ENCODE measurements around the gene ACP5. TPM values are rescaled to one million over a fixed set of nuclear protein-coding genes. Genes with fewer than 3 reads are reported as not detected.
A peak's percentile ranks its signal among the peaks of the same experiment; 100 is the strongest.
"Not testable (repeated sequence)": the region's sequence is repeated elsewhere in the genome, so short reads cannot be mapped to it uniquely, and the experiment has no call there.

The ACP5 gene
- total and polyA plus RNA-seq, 8 donors: 1.5 to 299 (median 3.5) TPM

DNA sequence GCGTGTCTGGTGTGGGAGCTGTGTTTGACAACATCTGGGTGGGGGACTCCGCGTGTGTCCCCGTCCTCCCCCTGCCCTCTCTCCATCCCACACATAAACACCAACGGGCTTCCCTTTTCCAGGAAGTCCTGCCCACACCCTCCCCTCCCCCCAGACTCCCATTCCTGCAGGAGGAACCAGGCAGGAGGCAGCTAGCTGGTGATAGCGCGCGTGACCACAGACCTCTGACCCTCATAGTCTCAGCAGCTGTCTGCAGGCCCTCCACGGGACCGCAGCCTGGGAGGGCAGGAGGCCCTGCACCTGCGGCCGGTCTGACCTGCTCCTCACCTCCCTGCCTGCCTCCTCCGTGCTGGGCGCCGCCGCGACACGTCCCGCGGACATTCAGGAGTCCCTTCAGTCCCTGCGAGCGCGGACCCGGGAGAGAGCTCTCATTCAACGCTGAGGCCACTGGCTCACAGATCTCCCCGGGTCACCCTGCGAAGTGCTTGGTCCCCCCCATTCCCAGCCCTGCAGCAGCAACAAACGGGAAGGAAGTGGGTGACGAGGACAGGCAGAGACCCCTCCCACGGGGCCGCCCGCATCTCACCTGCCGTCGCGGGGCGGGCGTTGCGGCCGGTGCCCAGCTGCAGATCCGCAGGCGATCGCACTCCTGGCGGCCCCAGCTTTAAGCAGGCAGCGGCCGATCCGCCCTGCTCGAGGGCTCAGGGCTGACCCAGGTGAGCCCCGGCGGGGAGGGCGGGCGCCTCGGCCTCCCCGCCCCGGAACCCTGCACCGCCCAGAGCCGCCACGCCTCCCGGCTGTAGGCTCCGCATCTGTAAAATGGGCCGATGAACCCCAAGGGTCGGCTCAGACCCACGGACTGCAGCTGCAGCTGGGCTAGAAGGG, 1.1 kb upstream of the ACP5 start:
- Histone ChIP-seq H3K9me3 (no peaks in the 10 kb centered on the region), H3K27me3 (peaks cover 0 to 16% of the 10 kb centered on the region in 2 donors), H3K4me1 (peaks cover 0 to 76% of the 10 kb centered on the region in 2 donors), H3K27ac (peak overlapping the region; percentile 68 to 80), H3K4me3 (peak overlapping the region; percentile 31 to 56), H3K36me3 (peaks cover 0 to 20% of the 10 kb centered on the region in 2 donors)
- intact Hi-C loops (cut with DNase I): no loop called here
- DNase-seq (peak in 2 of 4 donors; percentile 88 to 93), ATAC-seq (peak; percentile 69)
- TF ChIP-seq CTCF (IDR thresholded peaks at IDR 0.05): no peak

- H3K36me3 ChIP-seq: peaks cover 0 to 20% of the 10 kb centered on the region in 2 donors
- H3K4me1 ChIP-seq: peaks cover 0 to 53% of the 10 kb centered on the region in 2 donors
- H3K4me3 ChIP-seq: peak overlapping the region in 1 of 2 donors; percentile 56
- intact Hi-C loops (cut with DNase I): no loop called here
- no peak for TF ChIP-seq CTCF (IDR thresholded peaks at IDR 0.05)
- peak in 1 of 4 donors; percentile 78 for DNase-seq
- peaks cover 0 to 16% of the 10 kb centered on the region in 2 donors for H3K27me3 ChIP-seq
- no peak for ATAC-seq
- peak overlapping the region in 1 of 2 donors; percentile 80 for H3K27ac ChIP-seq
- no peaks in the 10 kb centered on the region for H3K9me3 ChIP-seq
These were observed 1.2 kb downstream of the ACP5 start for GRCh38 chr19:11576227-11576626.

DNA sequence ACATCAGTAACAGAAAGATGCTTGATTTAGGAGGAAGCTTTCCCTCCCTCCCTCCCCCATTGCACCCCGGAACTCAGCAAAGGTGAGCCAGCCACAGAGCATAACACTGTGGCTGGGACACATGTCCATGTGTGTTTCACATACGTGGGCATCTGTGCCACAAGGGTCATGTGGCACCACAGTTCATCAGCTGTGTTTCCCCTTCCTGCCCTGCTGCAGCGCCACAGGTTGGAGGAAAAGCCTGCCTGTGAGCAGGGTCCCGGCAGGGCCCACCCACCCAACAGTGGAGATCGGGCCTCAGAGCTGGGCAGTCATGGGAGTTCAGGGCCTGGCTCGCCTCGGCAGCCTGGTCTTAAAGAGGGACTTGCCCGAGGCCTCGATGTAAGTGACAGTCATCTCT, 2.8 kb downstream of the ACP5 start:
- H3K4me1 ChIP-seq: peaks cover 0 to 38% of the 10 kb centered on the region in 2 donors
- intact Hi-C loops (cut with DNase I): no loop called here
- H3K4me3 ChIP-seq: no peak overlapping the region
- peaks cover 0 to 16% of the 10 kb centered on the region in 2 donors for H3K27me3 ChIP-seq
- DNase-seq (no peak), ATAC-seq (no peak)
- H3K9me3 ChIP-seq: no peaks in the 10 kb centered on the region
- no peak for TF ChIP-seq CTCF (IDR thresholded peaks at IDR 0.05)
- peaks cover 0 to 20% of the 10 kb centered on the region in 2 donors for H3K36me3 ChIP-seq
- no peak overlapping the region for H3K27ac ChIP-seq

GRCh38 chr19:11573763-11574162, 3.7 kb downstream of the ACP5 start:
- H3K27me3 ChIP-seq; H3K27ac ChIP-seq; DNase-seq; ATAC-seq; H3K9me3 ChIP-seq; intact Hi-C loops (cut with DNase I); H3K4me3 ChIP-seq: not testable (repeated sequence)
- Histone ChIP-seq H3K4me1 (peaks cover 0 to 33% of the 10 kb centered on the region in 2 donors), H3K36me3 (peaks cover 0 to 20% of the 10 kb centered on the region in 2 donors)

GRCh38 chr19:11573354-11573753, 4.1 kb downstream of the ACP5 start:
- intact Hi-C loops (cut with DNase I); H3K4me3 ChIP-seq; H3K27me3 ChIP-seq; H3K9me3 ChIP-seq; DNase-seq; H3K27ac ChIP-seq; ATAC-seq: not testable (repeated sequence)
- Histone ChIP-seq H3K4me1 (peaks cover 0 to 31% of the 10 kb centered on the region in 2 donors), H3K36me3 (peaks cover 0 to 20% of the 10 kb centered on the region in 2 donors)

DNA sequence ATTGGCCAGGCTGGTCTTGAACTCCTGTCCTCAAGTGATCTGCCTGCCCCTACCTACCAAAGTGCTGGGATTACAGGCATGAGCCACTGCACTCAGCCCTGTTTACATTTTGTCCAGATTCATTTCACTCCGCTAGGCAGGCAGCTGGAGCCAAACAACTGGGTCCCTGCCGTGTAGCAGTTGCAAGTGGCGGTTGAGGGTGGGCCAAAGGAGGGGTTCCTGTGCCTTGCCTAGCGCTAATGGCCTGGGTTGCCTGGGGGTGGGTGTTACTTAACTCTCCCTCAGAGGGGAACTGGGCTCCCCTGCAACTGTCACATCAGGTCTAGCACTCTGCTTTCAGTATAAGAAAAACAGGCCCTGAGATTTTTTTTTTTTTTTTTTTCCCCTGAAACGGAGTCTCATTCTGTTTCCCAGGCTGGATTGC, 7.4 kb downstream of the ACP5 start:
- H3K27me3 ChIP-seq: no peaks in the 10 kb centered on the region
- peaks cover 0 to 4% of the 10 kb centered on the region in 2 donors for H3K36me3 ChIP-seq
- H3K4me3 ChIP-seq: no peak overlapping the region
- DNase-seq: no peak
- H3K27ac ChIP-seq: no peak overlapping the region
- H3K9me3 ChIP-seq: no peaks in the 10 kb centered on the region
- H3K4me1 ChIP-seq: peaks cover 0 to 6% of the 10 kb centered on the region in 2 donors
- no peak for TF ChIP-seq CTCF (IDR thresholded peaks at IDR 0.05)
- ATAC-seq: no peak
- intact Hi-C loops (cut with DNase I): no loop called here

All from left lung (tissue), 10 donors.